GM12891 (cell line): ENCODE results near the gene COIL.

ENCODE experiments used
- PAX5 ChIP-seq: IDR thresholded peaks from 2 replicates; pipeline ENCODE4 v1.6.1; 2011; ENCODE audit warnings: low read length, moderate library complexity, mild to moderate bottlenecking; ENCODE audit not compliant: insufficient read depth, severe bottlenecking
- POLR2A ChIP-seq: IDR thresholded peaks from 2 replicates; pipeline ENCODE4 v1.6.1; 2011; ENCODE audit warnings: low read depth, low read length, control low read depth
- POLR2AphosphoS5 ChIP-seq: IDR thresholded peaks from 2 replicates; pipeline ENCODE4 v1.6.1; 2011; ENCODE audit warnings: low read depth, low read length, control low read depth
- SPI1 ChIP-seq: IDR thresholded peaks from 2 replicates; pipeline ENCODE4 v1.6.1; 2011; ENCODE audit warnings: low read depth, low read length, control low read depth
- TAF1 ChIP-seq: IDR thresholded peaks from 2 replicates; pipeline ENCODE4 v1.6.1; 2011; ENCODE audit warnings: low read depth, low read length, control low read depth

GRCh38 chr17:56919717-56920116 is 41.1 kb downstream of the COIL start:
- TF ChIP-seq POLR2A (no peak), POLR2AphosphoS5 (no peak), TAF1 (no peak), PAX5 (no peak), SPI1 (no peak)
